CD4-positive, alpha-beta T cell (primary cell): ENCODE data around the gene ARHGAP6. TPM values are rescaled to one million over a fixed set of nuclear protein-coding genes. Genes with fewer than 3 reads are reported as not detected.

Source experiments
- ATAC-seq: fragments of 200-7000 bp; cut with Tn5 transposase; one replicate; pipeline ENCODE4 v1.10.0; 2022; ENCODE audit warnings: mild to moderate bottlenecking; ENCODE audit not compliant: poor library complexity
- CTCF ChIA-PET: fragments of 350-600 bp; sonication (Branson Sonifier 250); formaldehyde crosslinking; loops from one replicate; lab custom pipeline; 2021; ENCODE audit warnings: antibody characterized with exemption, inconsistent platforms; lab: Charles Lee
- POLR2A ChIA-PET: fragments of 350-600 bp; sonication (Branson Sonifier 250); formaldehyde crosslinking; loops from one replicate; lab custom pipeline; 2021; ENCODE audit warnings: antibody characterized with exemption, inconsistent platforms; lab: Charles Lee
- DNase-seq, 14 experiments: peaks; one replicate each; pipeline ENCODE4 v3.0.0-alpha.2; 2013 to 2020; ENCODE audit warnings: mixed read lengths in 2 of 14
- H3K27ac ChIP-seq, 2 donors: one replicate each; pipeline versions ENCODE4 v1.5.1 to v1.7.0; 2013; ENCODE audit warnings: low read length in 2 of 2, low read depth in 1 of 2, mild to moderate bottlenecking in 1 of 2
- H3K27me3 ChIP-seq, 2 experiments: 1 replicate in 1 of 2; 2 replicates in 1 of 2; pipeline versions ENCODE4 v1.6.1 to v1.7.0; 2013; ENCODE audit warnings: low read length in 2 of 2, control low read depth in 1 of 2, mild to moderate bottlenecking in 1 of 2, moderate library complexity in 1 of 2; ENCODE audit not compliant: insufficient read depth in 2 of 2, control insufficient read depth in 1 of 2
- H3K36me3 ChIP-seq: one replicate; pipeline ENCODE4 v1.6.1; 2013; ENCODE audit warnings: low read length, control low read depth; ENCODE audit not compliant: insufficient read depth
- H3K4me1 ChIP-seq: one replicate; pipeline ENCODE4 v1.6.1; 2013; ENCODE audit warnings: low read length, control low read depth; ENCODE audit not compliant: insufficient read depth
- H3K4me3 ChIP-seq: one replicate; pipeline ENCODE4 v1.5.1; 2013; ENCODE audit warnings: mild to moderate bottlenecking, low read length, moderate library complexity
- H3K9me3 ChIP-seq, 2 experiments: 1 replicate in 1 of 2; 2 replicates in 1 of 2; pipeline versions ENCODE4 v1.6.1 to v1.7.0; 2013; ENCODE audit warnings: low read length in 2 of 2, mild to moderate bottlenecking in 2 of 2, control low read depth in 1 of 2, moderate library complexity in 1 of 2; ENCODE audit not compliant: control insufficient read depth in 1 of 2, insufficient read depth in 1 of 2
- H3K27ac Mint-ChIP-seq: one replicate; pipeline ENCODE4 v1.8.0; 2020; ENCODE audit warnings: mixed read lengths
- H3K27me3 Mint-ChIP-seq: one replicate; pipeline ENCODE4 v1.8.0; 2021; ENCODE audit warnings: mixed read lengths
- H3K36me3 Mint-ChIP-seq: one replicate; pipeline ENCODE4 v1.8.0; 2021; ENCODE audit warnings: low read depth, mixed read lengths
- H3K4me1 Mint-ChIP-seq: one replicate; pipeline ENCODE4 v1.8.0; 2021; ENCODE audit warnings: low read depth, mixed read lengths
- H3K4me3 Mint-ChIP-seq: one replicate; pipeline ENCODE4 v1.8.0; 2020; ENCODE audit warnings: mild to moderate bottlenecking, mixed read lengths
- H3K9me3 Mint-ChIP-seq: one replicate; pipeline ENCODE4 v1.8.0; 2020; ENCODE audit warnings: mixed read lengths
- intact Hi-C, 2 experiments: fragments of 100-400 bp; cut with DNase I in 1 of 2; cut with micrococcal nuclease in 1 of 2; formaldehyde crosslinking; loops; one replicate each; pipeline versions ENCODE4 v1.15.1 to v1.9.0; 2023 to 2025; cut with DNase I, micrococcal nuclease
- microRNA-seq: library from miRNA; unstranded; fragments of <30 nt; microRNA quantifications from one replicate; pipeline ENCODE4 v1.2.0, GENCODE V29; 2021; ENCODE audit warnings: borderline microRNAs expressed, borderline replicate concordance
- total RNA-seq, 174 experiments: library from RNA in 2 of 174; stranded (reverse) in 2 of 174; gene quantifications; one replicate each; pipeline ENCODE4 v1.2.3 and lab custom pipeline; 2021 to 2026
- TF ChIP-seq, protein P1 (sequence below): fragments of 200-600 bp; IDR thresholded peaks from one replicate; pipeline ENCODE4 v1.8.0; 2022; ENCODE audit warnings: antibody characterized with exemption, mild to moderate bottlenecking

The ARHGAP6 gene
- total RNA-seq, 2 experiments from 2014 or later = not detected

DNA sequence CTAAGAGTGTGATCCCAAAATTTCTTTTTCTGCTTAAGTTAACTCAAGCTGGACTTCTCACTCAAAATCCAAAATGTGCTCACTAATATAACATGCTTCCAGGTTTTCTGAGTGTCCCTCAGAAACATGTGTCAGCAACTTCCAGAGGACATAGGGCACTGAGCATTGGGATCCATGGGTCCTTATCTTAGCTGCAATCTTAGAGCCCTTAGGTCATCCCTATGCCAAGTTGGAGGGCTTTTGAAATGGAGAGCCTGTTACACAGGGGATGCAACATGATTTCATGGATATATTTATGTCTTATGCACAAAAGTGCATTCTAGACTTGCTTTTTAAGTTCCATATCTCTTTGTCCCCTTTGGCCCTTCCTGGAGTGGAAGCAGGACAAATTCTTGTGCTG lies 566.3 kb downstream of the ARHGAP6 start:
- intact Hi-C loops = no loop called here
- H3K27ac ChIP-seq = no peak overlapping the region
- H3K27me3 Mint-ChIP-seq = no peaks in the 10 kb centered on the region
- ChIA-PET POLR2A (no interaction called here), CTCF (interaction anchor here (0.7 kb wide), 1 partner anchor 23 kb away, joined by 4 read pairs; no protein-coding TSS in a partner anchor)
- no peaks in the 10 kb centered on the region for H3K27me3 ChIP-seq
- H3K27ac Mint-ChIP-seq = no peak overlapping the region
- no peak overlapping the region for H3K4me3 Mint-ChIP-seq
- no peaks in the 10 kb centered on the region for H3K9me3 ChIP-seq
- TF ChIP-seq, protein P1, sequence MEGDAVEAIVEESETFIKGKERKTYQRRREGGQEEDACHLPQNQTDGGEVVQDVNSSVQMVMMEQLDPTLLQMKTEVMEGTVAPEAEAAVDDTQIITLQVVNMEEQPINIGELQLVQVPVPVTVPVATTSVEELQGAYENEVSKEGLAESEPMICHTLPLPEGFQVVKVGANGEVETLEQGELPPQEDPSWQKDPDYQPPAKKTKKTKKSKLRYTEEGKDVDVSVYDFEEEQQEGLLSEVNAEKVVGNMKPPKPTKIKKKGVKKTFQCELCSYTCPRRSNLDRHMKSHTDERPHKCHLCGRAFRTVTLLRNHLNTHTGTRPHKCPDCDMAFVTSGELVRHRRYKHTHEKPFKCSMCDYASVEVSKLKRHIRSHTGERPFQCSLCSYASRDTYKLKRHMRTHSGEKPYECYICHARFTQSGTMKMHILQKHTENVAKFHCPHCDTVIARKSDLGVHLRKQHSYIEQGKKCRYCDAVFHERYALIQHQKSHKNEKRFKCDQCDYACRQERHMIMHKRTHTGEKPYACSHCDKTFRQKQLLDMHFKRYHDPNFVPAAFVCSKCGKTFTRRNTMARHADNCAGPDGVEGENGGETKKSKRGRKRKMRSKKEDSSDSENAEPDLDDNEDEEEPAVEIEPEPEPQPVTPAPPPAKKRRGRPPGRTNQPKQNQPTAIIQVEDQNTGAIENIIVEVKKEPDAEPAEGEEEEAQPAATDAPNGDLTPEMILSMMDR = no peak
- ATAC-seq (no peak), DNase-seq (no peak)
- H3K36me3 Mint-ChIP-seq = no peaks in the 10 kb centered on the region
- H3K4me3 ChIP-seq = no peak overlapping the region
- no peaks in the 10 kb centered on the region for H3K9me3 Mint-ChIP-seq
- H3K4me1 ChIP-seq = no peaks in the 10 kb centered on the region
- H3K4me1 Mint-ChIP-seq = no peaks in the 10 kb centered on the region
- no peaks in the 10 kb centered on the region for H3K36me3 ChIP-seq

DNA sequence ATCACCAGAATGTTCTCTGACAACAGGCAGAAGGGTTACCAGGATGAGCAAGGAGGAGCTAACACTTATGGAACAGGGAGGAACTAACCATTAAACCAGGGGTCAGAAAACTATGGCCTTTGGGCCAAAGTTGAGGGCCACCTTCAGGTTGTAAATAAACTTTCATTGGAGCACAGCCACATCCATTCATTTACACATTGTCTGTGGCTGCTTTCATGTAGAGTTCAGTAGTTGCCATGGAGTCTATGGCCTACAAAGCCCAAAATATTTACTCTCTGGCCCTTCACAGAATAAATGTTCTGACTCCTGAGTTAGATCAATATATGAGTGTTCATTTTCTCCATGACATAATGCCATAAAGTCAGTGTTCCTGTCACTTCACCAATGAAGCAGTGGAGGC lies 567.8 kb downstream of the ARHGAP6 start:
- DNase-seq (no peak), ATAC-seq (no peak)
- ChIA-PET CTCF (no interaction called here), POLR2A (no interaction called here)
- Mint-ChIP-seq H3K9me3 (no peaks in the 10 kb centered on the region), H3K27ac (no peak overlapping the region), H3K27me3 (no peaks in the 10 kb centered on the region), H3K4me1 (no peaks in the 10 kb centered on the region), H3K4me3 (no peak overlapping the region), H3K36me3 (no peaks in the 10 kb centered on the region)
- Histone ChIP-seq H3K27me3 (no peaks in the 10 kb centered on the region), H3K4me1 (no peaks in the 10 kb centered on the region), H3K9me3 (no peaks in the 10 kb centered on the region), H3K36me3 (no peaks in the 10 kb centered on the region), H3K27ac (no peak overlapping the region), H3K4me3 (no peak overlapping the region)
- intact Hi-C loops = no loop called here
- TF ChIP-seq, protein P1 = no peak

DNA sequence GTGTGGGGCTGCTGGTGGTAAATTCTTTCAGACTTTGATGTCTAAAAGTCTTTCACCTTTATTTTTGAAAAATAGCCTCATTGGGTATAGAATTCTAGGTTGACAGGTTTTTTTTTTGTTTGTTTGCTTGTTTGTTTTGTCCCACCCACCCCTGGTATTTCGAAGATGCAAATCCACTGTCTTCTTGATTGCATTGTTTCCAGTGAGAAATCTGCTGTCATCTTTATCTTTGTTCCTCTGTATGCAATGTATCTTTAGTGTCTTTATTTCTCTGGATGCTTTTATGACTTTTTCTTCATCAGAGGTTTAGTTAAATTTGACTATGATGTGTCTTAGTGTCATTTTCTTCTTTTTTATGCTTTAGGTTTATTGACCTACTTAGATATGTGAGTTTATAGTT lies 575.9 kb downstream of the ARHGAP6 start:
- Histone ChIP-seq H3K4me1 (no peaks in the 10 kb centered on the region), H3K27ac (no peak overlapping the region), H3K36me3 (no peaks in the 10 kb centered on the region), H3K9me3 (peaks cover 0 to 4% of the 10 kb centered on the region in 2 experiments), H3K27me3 (no peaks in the 10 kb centered on the region), H3K4me3 (no peak overlapping the region)
- intact Hi-C loops = no loop called here
- Mint-ChIP-seq H3K4me1 (no peaks in the 10 kb centered on the region), H3K36me3 (no peaks in the 10 kb centered on the region), H3K27ac (no peak overlapping the region), H3K4me3 (no peak overlapping the region), H3K9me3 (peaks cover 6% of the 10 kb centered on the region), H3K27me3 (no peaks in the 10 kb centered on the region)
- DNase-seq (no peak), ATAC-seq (no peak)
- POLR2A ChIA-PET = no interaction called here
- CTCF ChIA-PET = no interaction called here
- TF ChIP-seq, protein P1 = no peak

Small RNA genes within 50 kb of the gene (microRNA-seq; reads per million reads assigned to microRNA genes)
- gene MIR548AX = not detected

Other genes starting within 250 kb of the ARHGAP6 start
- 100 to 1,000 TPM; 126 to 137 TPM for gene MSL3, start 92.3 kb upstream of the ARHGAP6 start, total RNA-seq